Right renal pelvis (tissue), 4 donors: Measurements from ENCODE around the gene SERPINA12. TPM values are rescaled to one million over a fixed set of nuclear protein-coding genes. Genes with fewer than 3 reads are reported as not detected.
"Not testable (repeated sequence)": the region's sequence is repeated elsewhere in the genome, so short reads cannot be mapped to it uniquely, and the experiment has no call there.

Source experiments
- DNase-seq, 4 donors: peaks; one replicate each; pipeline ENCODE4 v3.0.0-alpha.2; 2013; ENCODE audit warnings: low read depth in 4 of 4, low spot score in 3 of 4, missing footprints in 1 of 4
- polyA plus RNA-seq, 4 donors: library from polyadenylated mRNA; unstranded; fragments of 120-200 nt; gene quantifications; one replicate each; pipeline ENCODE4 v1.2.1, GENCODE V29; 2013; ENCODE audit not compliant: insufficient read length in 4 of 4

The SERPINA12 gene
- polyA plus RNA-seq, 4 donors, result 0.17 to 0.44 (median 0.26) TPM

GRCh38 chr14:94499673-94500072 is 9.6 kb downstream of the SERPINA12 start:
- no peak for DNase-seq

GRCh38 chr14:94498215-94498614 is 11.1 kb downstream of the SERPINA12 start:
- DNase-seq, result no peak

GRCh38 chr14:94494085-94494484 is 15.2 kb downstream of the SERPINA12 start:
- no peak for DNase-seq

GRCh38 chr14:94491511-94491910 is 17.8 kb downstream of the SERPINA12 start:
- DNase-seq, result no peak

GRCh38 chr14:94489336-94489735 is 19.9 kb downstream of the SERPINA12 start:
- no peak for DNase-seq

- no peak for DNase-seq
Observed at GRCh38 chr14:94486883-94487282, 22.4 kb downstream of the SERPINA12 start.

- peak; percentile 28 to 54 (median 36) for DNase-seq
Observed at GRCh38 chr14:94485944-94486841, 23.1 kb downstream of the SERPINA12 start.

GRCh38 chr14:94484481-94484880 is 24.8 kb downstream of the SERPINA12 start:
- DNase-seq, result no peak

- no peak for DNase-seq
Observed at GRCh38 chr14:94483729-94484275, 25.5 kb downstream of the SERPINA12 start.

GRCh38 chr14:94483071-94483451 is 26.2 kb downstream of the SERPINA12 start:
- DNase-seq, result no peak

- not testable (repeated sequence) for DNase-seq
Observed at GRCh38 chr14:94482132-94483070, 26.9 kb downstream of the SERPINA12 start.

GRCh38 chr14:94481468-94482131 is 27.7 kb downstream of the SERPINA12 start:
- DNase-seq, result no peak

- peak in 2 of 4 donors; percentile 12 to 25 for DNase-seq
Observed at GRCh38 chr14:94480809-94481208, 28.5 kb downstream of the SERPINA12 start.

- DNase-seq, result no peak
Observed at GRCh38 chr14:94478420-94478819, 30.8 kb downstream of the SERPINA12 start.

- DNase-seq, result no peak
Observed at GRCh38 chr14:94476023-94476422, 33.2 kb downstream of the SERPINA12 start, which contains the start of gene SERPINA9. Gene SERPINA9 (minus strand): TSS chr14:94476197. CDS start chr14:94469840, 6,357 bp downstream.

- no peak for DNase-seq
Observed at GRCh38 chr14:94474581-94475031, 34.7 kb downstream of the SERPINA12 start.

GRCh38 chr14:94473666-94474410 is 35.4 kb downstream of the SERPINA12 start:
- DNase-seq, result no peak

- no peak for DNase-seq
Observed at GRCh38 chr14:94472842-94473241, 36.4 kb downstream of the SERPINA12 start.

GRCh38 chr14:94471045-94471444 is 38.2 kb downstream of the SERPINA12 start:
- no peak for DNase-seq
